Globus pallidus (tissue), 1 donor: Measurements from ENCODE around the gene PTPRO.
A peak's percentile ranks its signal among the peaks of the same experiment; 100 is the strongest.

Experiments used
- DNase-seq: peaks from one replicate; pipeline ENCODE4 v3.0.0-alpha.2; 2015; ENCODE audit warnings: low spot score

PTPRO gene

GRCh38 chr12:15558915-15559528 lies 236.7 kb downstream of the PTPRO start:
- DNase-seq, result no peak

GRCh38 chr12:15561396-15561795 lies 239.1 kb downstream of the PTPRO start:
- no peak for DNase-seq

- DNase-seq, result no peak
Observed at GRCh38 chr12:15562263-15562662, 240.0 kb downstream of the PTPRO start.

- DNase-seq, result no peak
Observed at GRCh38 chr12:15563663-15564062, 241.4 kb downstream of the PTPRO start.

- no peak for DNase-seq
Observed at GRCh38 chr12:15574353-15574752, 252.0 kb downstream of the PTPRO start.

- no peak for DNase-seq
Observed at GRCh38 chr12:15575671-15576541, 253.6 kb downstream of the PTPRO start.

- no peak for DNase-seq
Observed at GRCh38 chr12:15580431-15580830, 258.1 kb downstream of the PTPRO start.

- DNase-seq, result no peak
Observed at GRCh38 chr12:15581006-15581405, 258.7 kb downstream of the PTPRO start.

GRCh38 chr12:15583804-15584203 lies 261.5 kb downstream of the PTPRO start:
- no peak for DNase-seq

GRCh38 chr12:15584366-15585041 lies 262.2 kb downstream of the PTPRO start:
- peak; percentile 82 for DNase-seq

GRCh38 chr12:15589328-15590032 lies 267.2 kb downstream of the PTPRO start:
- DNase-seq, result no peak

- DNase-seq, result peak; percentile 68
Observed at GRCh38 chr12:15590180-15590826, 268.0 kb downstream of the PTPRO start.

GRCh38 chr12:15591811-15592210 lies 269.5 kb downstream of the PTPRO start:
- no peak for DNase-seq

GRCh38 chr12:15592934-15593333 lies 270.6 kb downstream of the PTPRO start:
- DNase-seq, result no peak

GRCh38 chr12:15596174-15596573 lies 273.9 kb downstream of the PTPRO start:
- DNase-seq, result no peak

- no peak for DNase-seq
Observed at GRCh38 chr12:15597125-15597830, 275.0 kb downstream of the PTPRO start.

GRCh38 chr12:15599266-15600037 lies 277.1 kb downstream of the PTPRO start:
- no peak for DNase-seq

GRCh38 chr12:15600223-15600935 lies 278.1 kb downstream of the PTPRO start:
- DNase-seq, result no peak

- no peak for DNase-seq
Observed at GRCh38 chr12:15601210-15601800, 279.0 kb downstream of the PTPRO start.
